ENCODE data around the gene C2CD4C. TPM values are rescaled to one million over a fixed set of nuclear protein-coding genes. Genes with fewer than 3 reads are reported as not detected.

Gene C2CD4C
- total RNA-seq, 3 donors from 2014 or later, result 0.17 to 1.7 (median 0.65) TPM

DNA sequence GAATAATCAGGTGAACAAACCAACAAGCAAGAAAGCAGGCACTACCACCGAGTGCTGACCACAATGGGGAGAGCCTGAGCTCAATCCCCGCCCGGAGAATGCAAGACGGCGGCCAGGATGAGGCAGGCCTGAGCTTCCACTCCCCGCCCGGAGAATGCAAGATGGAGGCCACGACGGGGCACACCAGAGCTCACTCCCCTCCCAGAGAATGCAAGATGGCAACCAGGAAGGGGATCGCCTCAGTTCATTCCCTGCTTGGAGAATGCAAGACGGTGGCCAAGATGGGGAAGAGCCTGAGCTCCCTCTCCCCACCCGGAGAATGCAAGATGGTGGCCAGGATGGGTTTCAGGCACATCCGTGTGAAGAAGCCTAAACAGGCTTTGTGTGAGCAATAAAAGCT is 39.7 kb downstream of the C2CD4C start:
- intact Hi-C loops (cut with DNase I, micrococcal nuclease), result no loop called here
- no peaks in the 10 kb centered on the region for H3K4me1 ChIP-seq (ENCODE audit: low read depth)
- H3K4me3 ChIP-seq, result no peak overlapping the region

DNA sequence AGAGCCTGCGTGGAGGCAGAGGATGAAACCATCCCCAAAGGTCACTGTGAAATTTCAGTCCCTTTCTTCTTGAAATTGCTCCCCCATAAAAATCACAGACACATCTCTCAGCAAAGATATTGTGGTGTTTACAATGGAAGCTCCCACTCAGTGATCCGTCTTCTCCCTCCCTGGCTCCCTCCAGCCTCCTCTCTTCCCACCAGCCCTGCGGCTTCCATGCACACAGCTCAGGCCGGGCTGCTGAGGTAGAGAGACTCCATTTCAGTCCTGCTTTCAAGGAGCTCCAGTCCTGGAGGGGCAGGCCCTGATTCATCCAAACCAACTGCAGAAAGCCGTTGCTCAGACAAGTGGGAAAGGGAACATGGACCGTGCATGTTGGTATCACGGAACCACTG is 40.3 kb downstream of the C2CD4C start:
- no peak for DNase-seq
- Histone ChIP-seq H3K36me3 (ENCODE audit: low read depth) (no peaks in the 10 kb centered on the region), H3K9me3 (no peaks in the 10 kb centered on the region), H3K4me3 (no peak overlapping the region), H3K4me1 (ENCODE audit: low read depth) (no peaks in the 10 kb centered on the region)
- ATAC-seq, result no peak
- intact Hi-C loops (cut with DNase I, micrococcal nuclease), result no loop called here
- TF ChIP-seq, protein P1, sequence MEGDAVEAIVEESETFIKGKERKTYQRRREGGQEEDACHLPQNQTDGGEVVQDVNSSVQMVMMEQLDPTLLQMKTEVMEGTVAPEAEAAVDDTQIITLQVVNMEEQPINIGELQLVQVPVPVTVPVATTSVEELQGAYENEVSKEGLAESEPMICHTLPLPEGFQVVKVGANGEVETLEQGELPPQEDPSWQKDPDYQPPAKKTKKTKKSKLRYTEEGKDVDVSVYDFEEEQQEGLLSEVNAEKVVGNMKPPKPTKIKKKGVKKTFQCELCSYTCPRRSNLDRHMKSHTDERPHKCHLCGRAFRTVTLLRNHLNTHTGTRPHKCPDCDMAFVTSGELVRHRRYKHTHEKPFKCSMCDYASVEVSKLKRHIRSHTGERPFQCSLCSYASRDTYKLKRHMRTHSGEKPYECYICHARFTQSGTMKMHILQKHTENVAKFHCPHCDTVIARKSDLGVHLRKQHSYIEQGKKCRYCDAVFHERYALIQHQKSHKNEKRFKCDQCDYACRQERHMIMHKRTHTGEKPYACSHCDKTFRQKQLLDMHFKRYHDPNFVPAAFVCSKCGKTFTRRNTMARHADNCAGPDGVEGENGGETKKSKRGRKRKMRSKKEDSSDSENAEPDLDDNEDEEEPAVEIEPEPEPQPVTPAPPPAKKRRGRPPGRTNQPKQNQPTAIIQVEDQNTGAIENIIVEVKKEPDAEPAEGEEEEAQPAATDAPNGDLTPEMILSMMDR (IDR thresholded peaks at IDR 0.05), result no peak

More for the DNA sequence above, 39.7 kb downstream of the C2CD4C start:
- TF ChIP-seq, protein P1 (IDR thresholded peaks at IDR 0.05), result no peak
- Histone ChIP-seq H3K36me3 (ENCODE audit: low read depth) (no peaks in the 10 kb centered on the region), H3K9me3 (no peaks in the 10 kb centered on the region)
- DNase-seq (no peak), ATAC-seq (no peak)

DNA sequence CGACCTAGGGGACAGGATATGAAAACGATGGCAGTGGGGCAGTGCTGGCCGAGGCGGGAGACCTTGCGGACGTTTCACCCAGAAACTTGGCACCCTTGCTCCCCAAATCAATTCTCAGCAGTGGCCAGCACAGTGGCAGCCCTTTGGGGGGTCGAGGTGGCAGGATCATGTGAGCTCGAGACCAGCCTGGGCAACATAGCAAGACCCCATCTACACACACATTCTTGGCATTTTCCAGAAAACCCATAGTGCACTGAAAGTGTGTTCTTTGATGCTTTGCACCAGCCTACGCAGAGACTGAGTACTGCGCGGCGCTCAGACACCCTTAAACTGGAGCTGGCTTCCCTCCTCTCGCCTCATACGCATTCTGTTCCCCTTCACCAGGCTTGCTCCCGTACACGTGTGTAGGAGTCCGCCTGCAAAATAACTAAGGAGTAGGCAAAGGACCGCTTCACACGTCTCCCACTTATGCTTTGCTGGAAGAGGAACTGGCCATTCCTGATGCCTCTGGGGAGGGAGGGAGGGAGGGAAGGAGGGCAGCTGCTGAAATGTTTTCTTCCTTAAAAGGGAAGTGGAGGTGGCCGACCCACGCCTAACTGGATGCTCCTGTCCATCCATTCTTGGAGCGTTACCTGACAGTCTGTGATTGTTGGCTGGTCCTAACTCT is 40.9 kb downstream of the C2CD4C start:
- Histone ChIP-seq H3K36me3 (ENCODE audit: low read depth) (no peaks in the 10 kb centered on the region), H3K9me3 (no peaks in the 10 kb centered on the region), H3K4me3 (no peak overlapping the region), H3K4me1 (ENCODE audit: low read depth) (no peaks in the 10 kb centered on the region)
- DNase-seq, result no peak
- TF ChIP-seq, protein P1 (IDR thresholded peaks at IDR 0.05), result no peak
- intact Hi-C loops (cut with DNase I, micrococcal nuclease), result no loop called here
- ATAC-seq, result no peak

DNA sequence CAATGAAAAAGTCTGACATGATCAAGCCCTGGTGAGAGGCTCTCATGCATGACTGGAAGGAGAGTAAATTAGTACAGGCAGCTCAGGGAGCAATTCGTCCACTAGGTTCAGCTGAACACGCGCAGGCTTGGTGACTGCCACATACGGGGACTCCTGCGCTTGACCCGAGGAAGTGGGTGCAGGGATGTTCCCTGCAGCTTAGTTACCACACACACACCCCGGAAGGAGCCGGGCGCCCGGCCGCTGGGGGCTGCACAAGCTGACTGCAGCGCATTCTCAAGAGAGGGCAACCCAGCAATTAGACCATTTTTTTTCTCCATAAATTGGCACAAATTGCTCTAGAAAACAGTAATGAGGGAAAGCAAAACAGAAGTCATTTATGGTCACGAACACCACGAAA is 41.4 kb downstream of the C2CD4C start:
- Histone ChIP-seq H3K36me3 (ENCODE audit: low read depth) (no peaks in the 10 kb centered on the region), H3K4me1 (ENCODE audit: low read depth) (no peaks in the 10 kb centered on the region), H3K4me3 (no peak overlapping the region), H3K9me3 (no peaks in the 10 kb centered on the region)
- TF ChIP-seq, protein P1 (IDR thresholded peaks at IDR 0.05), result no peak
- DNase-seq, result no peak
- no peak for ATAC-seq
- intact Hi-C loops (cut with DNase I, micrococcal nuclease), result no loop called here

DNA sequence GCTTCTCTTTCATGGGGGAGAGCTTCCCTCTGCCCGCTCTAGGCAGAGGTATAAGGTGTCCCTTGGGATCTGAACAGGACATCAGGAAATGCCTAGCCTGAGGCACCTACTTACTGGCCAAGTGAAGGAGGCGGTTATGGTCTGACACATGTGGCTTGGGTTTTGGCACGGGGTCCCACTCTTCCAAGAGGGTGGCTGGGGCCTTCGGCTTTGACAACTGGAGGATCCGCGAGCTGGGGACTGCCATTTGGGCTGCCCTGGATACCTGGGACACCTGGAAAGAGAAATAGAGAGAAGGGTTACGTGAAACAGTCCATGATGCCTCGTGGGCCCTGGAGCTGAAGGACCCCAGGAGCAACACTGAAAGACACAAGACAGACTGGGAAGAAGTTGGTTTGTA is 42.0 kb downstream of the C2CD4C start:
- no peak overlapping the region for H3K4me3 ChIP-seq
- no peaks in the 10 kb centered on the region for H3K4me1 ChIP-seq (ENCODE audit: low read depth)

More for the DNA sequence above, 42.0 kb downstream of the C2CD4C start:
- DNase-seq, result no peak
- TF ChIP-seq, protein P1 (IDR thresholded peaks at IDR 0.05), result no peak
- intact Hi-C loops (cut with DNase I, micrococcal nuclease), result no loop called here
- Histone ChIP-seq H3K36me3 (ENCODE audit: low read depth) (no peaks in the 10 kb centered on the region), H3K9me3 (no peaks in the 10 kb centered on the region)
- no peak for ATAC-seq
